ENCODE data around the gene CLCN3.

GRCh38 chr4:169644802-169645201, 24.4 kb downstream of the CLCN3 start:
- TF ChIP-seq POLR2AphosphoS5 (IDR thresholded peaks at IDR 0.05; ENCODE audit: low read depth, low read length) (no peak), POLR2A (IDR thresholded peaks at IDR 0.05; ENCODE audit: low read depth, low read length) (no peak)

All from GM12892 (cell line).